GM19452 (cell line): ENCODE measurements around the gene RNASE1.

Experiments used
- ATAC-seq: cut with Tn5 transposase; IDR thresholded peaks from one replicate; pipeline ENCODE4 v1.9.1; 2021; ENCODE audit not compliant: unreplicated experiment

RNASE1 gene

DNA sequence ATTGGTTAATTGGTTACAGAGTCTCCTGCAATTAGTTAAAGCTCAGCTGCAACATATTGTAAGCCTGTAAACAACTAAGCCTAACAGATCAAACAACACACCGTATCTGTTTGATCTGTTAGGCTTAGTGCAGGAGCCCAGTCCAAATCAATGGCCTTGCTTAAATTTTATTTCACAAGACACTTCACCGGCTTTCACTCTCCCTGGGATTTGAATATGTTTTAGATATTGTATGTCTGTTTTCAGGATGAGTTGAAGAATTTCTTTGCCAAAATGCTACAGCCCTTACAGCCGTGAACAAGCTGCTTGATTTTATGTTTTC lies 5.5 kb upstream of the RNASE1 start:
- no peak for ATAC-seq

DNA sequence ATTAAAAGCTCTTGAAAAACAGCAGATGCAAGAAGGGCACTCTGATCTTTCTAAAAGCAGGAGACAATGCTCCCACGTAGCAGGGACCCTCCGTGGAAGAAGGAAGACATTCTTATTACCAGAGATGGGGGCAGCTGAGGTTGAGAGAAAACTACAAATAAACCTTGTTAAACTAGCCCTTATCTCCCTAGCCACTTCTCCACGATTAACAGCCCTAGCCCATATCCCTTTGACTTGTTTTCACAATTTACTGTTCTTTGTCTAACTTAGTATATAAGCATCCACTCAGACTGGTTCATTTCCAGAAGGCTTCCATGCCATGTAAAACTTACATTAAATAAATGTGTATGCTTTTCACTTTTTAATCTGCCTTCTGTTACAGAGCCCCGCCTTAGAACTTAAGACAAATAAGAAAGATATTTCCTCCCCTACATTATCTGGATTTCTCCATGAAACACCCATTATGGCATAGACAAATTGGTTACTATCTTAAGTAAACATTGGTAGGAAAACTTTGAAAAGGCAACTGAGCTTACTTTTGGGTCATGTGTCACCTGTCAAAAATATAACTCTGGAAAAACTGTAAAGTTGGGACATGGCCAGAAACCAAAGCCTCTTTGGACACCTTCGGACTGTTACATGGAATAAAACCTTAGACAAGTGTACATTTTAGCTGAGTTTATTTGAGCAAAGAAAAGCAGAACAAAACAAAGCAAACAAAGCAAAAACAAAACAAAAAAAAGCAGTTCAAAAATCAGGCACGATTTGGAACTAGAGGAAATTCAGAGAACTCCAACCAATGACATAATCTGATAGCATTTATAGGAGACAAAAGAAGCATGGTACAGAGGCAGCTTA lies 4.9 kb upstream of the RNASE1 start:
- ATAC-seq, result no peak

DNA sequence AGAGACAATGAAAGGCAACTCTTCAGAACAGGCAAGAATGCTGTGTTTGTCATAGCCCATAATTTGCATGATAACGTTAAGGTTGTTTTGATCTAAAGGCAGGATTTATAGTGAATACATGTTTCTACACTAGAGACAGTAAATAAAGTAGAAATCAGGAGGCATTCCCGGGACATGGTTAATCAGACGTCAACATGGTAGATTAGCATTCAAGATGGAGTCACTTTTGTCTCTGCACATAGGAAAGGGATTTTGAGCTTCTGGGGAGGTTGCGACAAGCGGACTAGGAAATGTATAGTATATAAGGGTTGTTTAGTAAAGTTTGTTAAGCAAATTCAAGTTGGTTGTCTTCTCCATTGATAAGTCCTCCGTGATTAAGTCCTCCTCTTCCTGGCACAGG lies 2.8 kb upstream of the RNASE1 start:
- ATAC-seq, result no peak

DNA sequence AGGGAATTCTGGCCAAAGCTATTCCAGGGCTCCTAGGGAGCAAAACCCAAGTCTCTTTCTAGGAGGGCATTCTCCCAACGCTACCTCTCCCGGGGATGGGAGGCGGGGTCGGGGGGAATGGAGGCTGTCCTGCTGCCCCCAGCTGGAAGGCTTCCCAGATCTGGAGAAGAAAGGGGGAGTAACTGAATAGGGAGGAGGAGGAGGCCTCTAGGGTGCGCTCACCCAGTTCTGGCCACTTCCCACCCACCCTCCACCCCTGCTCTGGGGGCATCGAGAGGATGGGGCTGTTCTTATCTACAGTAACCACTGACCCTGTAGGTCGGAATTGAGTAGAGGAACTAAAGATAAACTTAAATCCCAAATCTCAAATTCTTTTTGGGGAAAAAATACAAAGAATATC lies 579 bp upstream of the RNASE1 start:
- ATAC-seq, result no peak

DNA sequence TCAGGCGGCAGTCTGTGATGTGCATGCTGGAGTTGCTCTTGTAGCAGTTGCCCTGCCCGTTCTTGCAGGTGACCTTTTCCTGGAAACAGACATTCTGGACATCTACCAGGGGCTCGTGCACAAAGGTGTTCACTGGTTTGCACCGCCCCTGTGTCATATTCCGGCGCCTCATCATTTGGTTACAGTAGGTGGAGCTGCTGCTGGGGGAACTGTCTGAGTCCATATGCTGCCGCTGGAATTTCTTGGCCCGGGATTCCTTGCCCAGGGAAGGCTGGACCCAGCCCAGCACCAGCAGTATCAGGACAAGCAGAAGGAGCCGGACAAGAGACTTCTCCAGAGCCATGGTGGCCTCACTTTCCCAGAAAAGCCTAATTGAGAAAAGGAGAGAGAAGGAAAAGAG lies 918 bp downstream of the RNASE1 start:
- no peak for ATAC-seq

DNA sequence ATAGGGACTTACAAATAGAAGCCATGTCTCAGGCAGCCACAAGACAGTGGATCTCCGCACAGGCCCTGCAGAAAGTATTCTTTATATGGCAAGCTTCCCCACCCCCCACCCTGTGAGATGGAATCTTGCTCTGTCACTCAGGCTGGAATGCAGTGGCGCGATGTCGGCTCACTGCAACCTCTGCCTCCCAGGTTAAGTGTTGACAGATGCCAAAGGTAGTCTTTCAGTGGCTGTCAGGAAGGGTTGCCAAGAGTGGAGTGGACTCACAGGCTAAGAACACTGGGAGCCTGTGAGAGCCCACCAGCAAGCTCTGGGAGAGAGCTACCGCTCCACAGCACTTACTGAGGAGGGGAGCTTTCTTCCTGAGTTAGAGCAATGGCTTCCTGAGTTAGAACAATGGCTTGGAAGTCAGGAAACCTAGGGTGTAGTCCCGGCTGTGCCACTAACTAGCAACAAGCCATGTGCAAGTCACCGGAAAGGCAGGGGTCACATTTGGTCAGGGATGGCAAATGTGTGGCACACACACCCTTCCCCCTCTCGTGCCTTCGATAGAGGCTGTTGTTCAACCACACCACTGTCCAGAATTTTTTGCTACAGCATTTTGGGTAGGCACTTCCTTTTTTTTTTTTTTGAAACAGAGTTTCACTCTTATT lies 2.6 kb downstream of the RNASE1 start:
- ATAC-seq, result no peak

DNA sequence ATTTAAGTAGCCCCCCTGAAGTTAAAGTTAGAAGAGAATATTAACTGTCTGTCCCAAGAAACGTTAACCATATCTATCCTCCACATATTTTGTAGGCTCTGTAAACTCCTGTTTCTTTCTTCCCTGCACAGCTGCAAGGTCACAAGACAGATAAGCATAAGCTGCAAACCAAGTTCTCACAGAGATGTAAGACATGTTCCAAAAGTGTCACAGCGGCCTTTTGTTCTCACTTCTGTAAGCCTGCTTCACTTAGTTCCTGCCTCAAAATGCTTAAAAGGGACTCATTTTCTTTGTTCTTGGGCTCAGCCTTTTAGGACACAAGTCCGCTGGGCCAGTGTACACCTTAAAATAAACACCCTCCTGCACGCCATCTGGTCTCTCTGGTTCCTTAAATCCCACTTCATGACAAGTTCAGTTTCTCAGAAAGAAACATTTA lies 3.2 kb downstream of the RNASE1 start:
- ATAC-seq, result no peak

DNA sequence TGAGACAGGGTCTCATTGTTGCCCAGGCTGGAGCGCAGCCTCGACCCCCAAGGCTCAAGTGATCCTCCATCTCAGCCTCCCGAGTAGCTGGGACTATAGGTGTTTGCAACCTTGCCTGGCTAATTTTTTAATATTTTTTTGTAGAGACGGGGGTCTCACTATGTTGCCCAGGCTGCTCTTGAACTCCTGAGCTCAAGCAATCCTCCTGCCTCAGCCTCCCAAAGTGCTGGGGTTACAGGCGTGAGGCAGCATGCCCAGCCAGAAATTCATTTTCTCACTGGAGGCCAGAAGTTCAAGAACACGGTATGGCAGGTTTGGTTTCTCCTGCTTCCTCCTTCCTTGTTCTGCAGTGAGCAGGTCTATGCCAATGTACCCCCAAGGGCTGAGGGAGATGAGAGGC lies 3.7 kb downstream of the RNASE1 start:
- no peak for ATAC-seq

DNA sequence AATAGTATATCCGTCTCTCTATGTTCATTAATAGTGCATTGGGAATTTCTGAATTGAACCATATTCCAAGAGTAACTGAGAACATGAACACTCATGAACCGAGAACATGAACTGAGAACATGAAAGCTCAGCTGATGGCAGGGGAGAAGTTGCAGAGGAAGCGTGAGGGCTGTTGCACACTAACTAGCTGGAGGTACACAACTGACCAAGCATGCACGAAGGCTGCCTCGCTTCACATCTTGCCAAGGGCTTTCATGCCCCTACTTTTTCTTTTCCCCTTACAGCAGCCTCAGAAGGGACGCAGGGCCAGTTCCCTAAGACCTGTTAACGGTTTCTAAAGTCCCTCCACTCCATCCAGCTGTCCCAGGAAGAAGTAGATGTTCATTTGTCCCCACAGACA lies 4.3 kb downstream of the RNASE1 start:
- no peak for ATAC-seq

DNA sequence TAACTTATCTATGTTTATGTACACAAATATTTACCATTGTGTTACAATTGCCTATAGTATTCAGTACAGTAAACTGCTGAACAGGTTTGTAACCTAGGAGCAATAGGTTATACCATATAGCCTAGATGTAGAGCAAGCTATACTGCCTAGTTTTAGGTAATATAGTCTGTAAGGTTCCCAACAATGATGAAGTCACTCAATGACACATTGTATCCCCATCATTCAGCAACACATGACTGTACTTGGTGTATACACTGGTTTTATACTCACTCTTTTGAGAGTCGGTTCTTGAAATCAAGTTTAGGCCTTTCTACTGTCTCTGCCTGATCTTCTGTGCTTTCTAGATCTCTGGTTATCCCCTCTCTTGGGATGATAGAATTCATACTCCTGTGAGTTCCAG lies 5.5 kb downstream of the RNASE1 start:
- ATAC-seq, result no peak

DNA sequence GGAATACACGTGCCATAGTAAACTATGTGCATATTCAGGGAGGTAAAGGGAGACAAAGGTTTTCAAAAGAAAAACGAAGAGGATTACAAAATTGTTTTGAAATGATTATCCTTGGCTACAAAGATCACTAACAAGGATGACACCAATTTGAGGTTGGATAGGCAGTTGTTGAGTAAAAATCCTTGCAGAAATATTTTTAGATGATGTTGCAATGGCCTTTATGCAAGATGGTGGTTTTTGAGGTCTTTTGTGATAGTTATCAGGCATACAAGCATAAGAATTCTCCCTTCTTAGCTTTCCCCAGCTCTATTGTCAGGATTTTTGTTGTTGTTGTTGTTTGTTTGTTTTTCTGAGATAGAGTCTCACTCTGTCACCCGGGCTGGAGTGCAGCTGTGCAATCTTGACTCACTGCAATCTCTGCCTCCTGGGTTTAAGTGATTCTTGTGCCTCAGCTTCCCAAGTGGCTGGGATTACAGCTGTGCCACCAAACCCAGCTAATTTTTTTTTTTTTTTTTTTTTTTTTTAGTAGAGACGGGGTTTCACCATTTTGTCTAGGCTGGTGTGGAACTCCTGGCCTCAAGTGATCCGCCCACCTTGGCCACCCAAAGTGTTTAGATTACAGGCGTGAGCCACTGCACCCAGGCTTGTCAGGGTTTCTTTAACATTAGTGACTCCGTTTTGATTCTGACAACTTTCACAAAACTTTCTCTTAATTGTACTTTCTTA lies 7.8 kb downstream of the RNASE1 start:
- ATAC-seq, result no peak

DNA sequence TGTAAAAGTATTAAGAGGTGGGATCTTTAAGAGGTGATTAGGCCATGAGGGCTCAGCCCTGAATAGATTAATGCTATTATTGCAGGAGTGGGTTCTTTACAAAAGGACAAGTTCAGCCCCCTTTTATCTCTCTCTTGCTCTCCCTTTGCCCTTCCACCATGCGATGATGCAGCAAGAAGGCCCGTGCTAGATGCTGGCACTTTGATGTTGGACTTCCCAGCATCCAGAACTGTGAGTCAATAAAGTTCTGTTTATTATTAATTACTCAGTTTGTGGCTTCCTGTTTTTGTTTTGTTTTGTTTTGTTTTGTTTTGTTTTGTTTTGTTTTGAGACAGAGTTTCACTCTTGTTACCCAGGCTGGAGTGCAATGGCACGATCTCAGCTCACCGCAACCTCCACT lies 10.1 kb downstream of the RNASE1 start:
- ATAC-seq, result no peak

DNA sequence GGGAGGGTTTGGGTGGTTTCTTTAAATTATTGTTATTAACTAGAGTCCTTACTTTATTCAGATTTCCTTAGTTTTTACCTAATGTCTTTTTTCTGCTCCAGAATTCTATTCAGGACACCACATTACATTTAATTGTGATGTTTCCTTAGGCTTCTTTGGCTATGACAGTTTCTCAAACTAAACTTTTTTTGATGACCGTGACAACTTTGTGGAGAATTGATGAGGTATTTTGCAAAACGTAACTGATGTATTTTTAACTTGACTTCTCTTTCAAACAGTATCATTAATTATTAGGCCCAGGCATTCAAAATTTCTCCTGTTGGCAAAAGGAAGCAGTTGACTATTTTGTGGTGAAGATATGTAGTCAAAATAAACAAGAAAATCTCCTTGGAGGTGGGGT lies 11.0 kb downstream of the RNASE1 start:
- ATAC-seq, result no peak

DNA sequence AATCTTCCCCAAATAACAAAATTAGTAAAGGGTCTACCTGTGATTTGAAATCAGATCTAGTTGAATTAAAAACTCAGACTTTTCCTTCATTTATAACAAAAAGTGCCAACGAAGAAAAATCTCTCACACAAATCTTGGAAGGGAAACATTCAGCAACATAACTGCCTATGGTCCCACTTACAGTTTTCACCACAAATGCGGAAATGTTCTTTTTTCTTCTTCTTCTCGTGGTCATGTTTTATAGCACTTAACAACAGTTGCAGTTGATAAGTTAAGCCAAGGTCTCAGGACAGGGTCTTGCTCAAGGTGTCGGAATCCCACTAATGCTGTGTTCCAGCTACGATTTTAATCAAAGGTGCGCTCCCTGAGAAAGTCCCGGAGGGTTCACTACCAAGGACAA lies 11.5 kb downstream of the RNASE1 start:
- ATAC-seq, result no peak

DNA sequence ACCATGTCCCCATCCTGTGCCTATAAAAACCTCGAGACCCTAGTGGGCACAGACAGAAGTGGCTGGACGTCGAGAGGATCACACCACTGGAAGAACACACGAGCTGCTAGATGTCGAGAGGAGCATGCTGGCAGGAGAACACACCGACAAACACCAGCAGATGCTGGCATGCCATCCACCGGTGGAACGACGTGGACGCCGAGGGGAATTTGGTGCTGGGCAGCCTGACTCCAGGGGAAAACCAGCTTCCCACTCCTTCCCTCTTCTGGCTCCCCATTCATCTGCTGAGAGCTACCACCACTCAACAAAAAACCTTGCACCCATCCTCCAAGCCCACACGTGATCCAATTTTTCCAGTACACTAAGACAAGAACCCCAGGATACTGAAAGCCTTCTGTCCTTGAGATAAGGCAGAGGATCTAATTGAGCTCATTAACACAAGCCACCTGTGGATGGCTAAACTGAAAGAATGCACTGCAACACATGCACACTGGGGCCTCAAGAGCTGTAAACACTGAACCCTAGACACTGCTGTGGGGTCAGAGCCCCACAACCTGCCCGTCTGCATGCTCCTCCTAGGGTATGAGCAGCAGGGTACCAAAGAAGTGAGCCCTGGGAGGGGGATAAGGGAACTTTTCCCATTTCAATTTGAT lies 12.1 kb downstream of the RNASE1 start:
- no peak for ATAC-seq

DNA sequence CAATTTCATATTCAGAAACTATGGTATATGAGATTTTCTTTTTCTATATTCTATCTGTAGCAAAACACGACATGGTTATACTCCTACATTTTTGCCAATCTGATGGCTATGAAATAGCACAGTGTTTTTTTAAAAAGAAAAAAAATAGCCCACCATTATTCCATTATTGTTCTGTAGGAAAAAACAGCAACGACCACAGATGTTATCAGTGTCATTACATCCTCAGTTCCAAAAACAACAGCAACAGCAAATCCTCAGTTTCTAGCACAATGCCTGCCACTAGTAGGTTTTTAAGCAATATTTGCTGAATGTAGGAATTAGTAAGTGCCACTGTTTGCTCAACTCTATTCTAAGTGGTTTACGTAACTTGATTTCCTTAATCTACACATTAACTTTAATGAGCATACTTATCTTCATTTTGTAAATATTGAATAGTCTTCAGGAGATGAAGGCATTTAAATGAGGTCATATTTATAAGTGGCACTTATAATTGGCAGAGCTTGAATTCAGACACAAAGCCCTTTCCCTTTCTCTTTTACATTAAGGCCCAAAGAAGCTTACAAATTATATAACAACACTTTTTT lies 13.3 kb downstream of the RNASE1 start:
- no peak for ATAC-seq

DNA sequence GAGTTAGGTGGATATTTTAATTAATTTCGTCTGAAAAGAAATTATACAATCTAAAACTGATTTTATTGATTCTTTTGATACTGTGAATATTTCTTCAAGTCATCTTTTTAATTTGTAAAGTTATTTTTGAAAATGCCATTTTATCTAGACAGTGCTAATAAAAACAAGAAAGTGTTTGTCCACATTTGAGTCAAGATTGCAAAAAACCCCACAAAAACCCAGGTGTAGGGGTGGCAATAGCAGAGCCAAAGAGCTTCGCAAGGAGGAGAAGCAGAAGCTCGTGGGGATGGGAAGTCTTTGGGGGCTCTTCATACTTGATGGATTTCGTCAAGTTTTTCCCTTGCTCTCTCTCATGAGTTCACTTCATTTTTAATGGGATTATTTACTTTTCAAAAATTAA lies 15.6 kb downstream of the RNASE1 start:
- no peak for ATAC-seq

DNA sequence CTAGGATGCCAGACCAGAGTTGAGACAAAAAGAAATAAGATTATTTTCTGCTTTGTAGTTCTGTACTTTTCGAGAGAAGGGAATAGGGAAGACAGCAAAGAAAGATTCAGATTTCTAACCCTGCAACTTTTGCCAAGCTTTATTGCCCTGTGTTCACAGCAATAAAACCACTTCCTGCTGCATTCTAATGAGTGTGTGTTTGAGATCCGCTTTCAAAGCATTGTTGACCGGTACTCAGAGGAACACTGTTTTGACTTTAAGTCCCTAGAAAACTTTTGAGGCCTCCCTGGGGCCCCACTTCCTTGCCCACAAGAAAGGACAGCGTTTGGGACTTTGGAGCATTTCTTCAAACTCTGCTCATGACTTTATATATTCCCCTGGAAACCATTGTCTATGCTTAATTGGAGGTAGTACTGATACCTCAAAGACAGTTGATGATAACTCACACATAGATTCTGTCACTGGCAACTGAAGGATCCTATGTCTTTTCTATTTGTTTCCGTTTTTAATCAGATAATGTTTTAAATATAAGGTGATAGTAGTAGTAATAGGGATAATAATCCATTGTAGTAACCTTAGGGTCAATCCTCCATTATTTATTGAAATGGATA lies 20.3 kb downstream of the RNASE1 start:
- peak; percentile 54 for ATAC-seq

DNA sequence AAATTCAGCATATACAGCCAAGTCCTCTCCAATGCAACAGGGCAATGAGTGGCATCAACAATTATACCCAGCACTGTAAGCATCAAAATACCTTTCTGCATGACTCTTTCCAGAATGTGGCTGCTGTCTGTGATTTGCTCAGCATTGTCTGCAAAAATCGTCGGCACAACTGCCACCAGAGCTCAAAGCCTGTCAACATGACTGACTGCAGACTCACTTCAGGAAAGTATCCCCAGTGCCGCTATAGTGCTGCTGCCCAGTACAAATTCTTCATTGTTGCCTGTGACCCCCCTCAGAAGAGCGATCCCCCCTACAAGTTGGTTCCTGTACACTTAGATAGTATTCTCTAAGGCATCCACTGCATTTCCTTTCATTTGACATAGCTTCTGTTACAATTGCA lies 20.8 kb downstream of the RNASE1 start:
- no peak for ATAC-seq

DNA sequence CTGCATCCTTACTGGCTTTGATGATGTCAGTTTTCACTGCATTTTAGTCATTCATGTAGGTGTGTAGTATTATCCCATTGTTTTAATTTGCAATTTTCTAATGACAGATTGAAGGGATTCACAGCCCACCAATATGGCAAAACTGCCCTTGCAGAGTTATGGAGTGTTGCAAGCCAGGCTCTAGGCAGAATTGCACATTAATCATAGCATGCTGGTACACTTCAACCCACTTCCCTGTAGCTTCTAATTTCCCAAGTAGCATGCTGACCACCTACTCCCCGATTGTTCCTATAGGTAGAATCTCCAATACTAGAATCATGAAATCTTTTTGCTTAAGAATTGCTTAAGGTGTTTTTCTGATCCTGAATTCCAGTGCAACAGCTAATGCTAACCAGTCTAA lies 26.7 kb downstream of the RNASE1 start:
- ATAC-seq, result no peak

DNA sequence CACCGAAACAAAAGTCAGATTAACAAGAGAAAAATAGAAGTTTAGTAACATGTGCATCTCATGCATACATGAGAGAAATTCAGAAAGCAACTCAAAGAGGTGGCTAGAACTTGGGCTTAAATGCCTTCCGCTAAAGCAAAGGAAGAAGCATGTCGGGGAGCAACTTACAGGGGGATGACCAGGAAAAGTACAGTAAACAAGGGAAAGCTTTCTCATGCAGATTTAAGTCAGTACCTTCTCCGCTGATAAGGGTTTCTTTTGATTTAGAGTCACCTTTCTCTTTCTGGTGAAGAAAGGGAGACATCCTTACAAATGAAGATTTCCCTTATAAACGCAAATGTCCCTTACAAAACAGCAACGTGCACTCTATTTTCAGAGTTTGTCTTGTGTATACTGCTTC lies 27.6 kb downstream of the RNASE1 start:
- no peak for ATAC-seq
